ENCODE data around the gene COQ8A. TPM values are rescaled to one million over a fixed set of nuclear protein-coding genes. Genes with fewer than 3 reads are reported as not detected.
A peak's percentile ranks its signal among the peaks of the same experiment; 100 is the strongest.

Gene COQ8A
- total and polyA plus RNA-seq, 10 of the 15 experiments (the other 5 are each of a cell fraction or from before 2014, with no cell fraction given), result 0.72 to 24.8 (median 12.1) TPM

DNA sequence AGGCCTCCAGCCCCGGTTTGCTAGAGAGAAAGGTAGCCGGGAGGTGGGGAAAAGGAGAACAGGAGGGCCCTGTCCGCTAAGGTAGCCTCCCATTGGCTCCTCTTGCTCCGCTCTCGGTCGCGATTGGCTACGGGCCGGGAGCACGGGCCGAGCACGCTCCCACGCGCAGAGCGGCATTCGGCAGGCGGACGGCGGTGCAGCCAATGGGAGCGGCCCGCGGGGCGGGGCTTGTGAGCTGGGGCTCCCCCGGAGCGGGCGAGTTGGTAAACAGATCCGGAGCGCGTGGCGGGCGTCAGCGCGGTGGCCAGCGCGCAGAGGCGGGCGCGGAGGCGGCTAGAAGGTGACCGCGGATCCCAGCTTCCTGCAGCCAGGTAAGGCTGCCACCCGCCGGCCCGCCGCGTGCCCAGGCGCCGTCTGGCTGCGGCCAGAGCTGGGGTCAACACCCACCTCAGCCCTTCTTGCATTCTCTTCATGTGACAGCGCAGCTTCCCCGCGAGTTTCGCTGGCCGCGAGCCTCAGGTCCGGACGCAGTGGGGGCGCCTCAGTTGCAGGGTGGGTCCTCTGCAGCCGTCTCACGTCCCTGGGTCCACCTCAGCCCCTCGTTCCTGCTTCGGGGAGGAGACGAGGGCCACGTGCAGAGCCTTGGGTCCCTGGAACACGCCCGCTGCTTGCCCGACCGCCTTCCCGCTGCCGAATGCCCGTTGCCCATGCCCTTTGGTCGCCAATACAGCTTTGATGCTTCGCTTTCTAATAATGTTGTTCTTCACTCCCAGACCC lies at the start of gene COQ8A (continued):
- TF ChIP-seq FOXK2 (IDR thresholded peaks at IDR 0.05), result peak; percentile 48
- TF ChIP-seq CREM (IDR thresholded peaks at IDR 0.05; ENCODE audit: low read depth), result peak; percentile 60; the same call in 1 of the 2 replicates
- no peak for TF ChIP-seq ASH2L (IDR thresholded peaks at IDR 0.05; ENCODE audit: borderline replicate concordance, low read depth)
- peak; percentile 56 for TF ChIP-seq MYC (IDR thresholded peaks at IDR 0.05; ENCODE audit: insufficient read depth, insufficient read length, insufficient replicate concordance, low read length, severe bottlenecking)
- no peak for TF ChIP-seq EZH2 (IDR thresholded peaks at IDR 0.05; ENCODE audit: borderline replicate concordance, control insufficient read depth, low read depth, low read length)
- no peak for TF ChIP-seq PML (IDR thresholded peaks at IDR 0.05; ENCODE audit: low read length)
- TF ChIP-seq SMARCA5 (IDR thresholded peaks at IDR 0.05), result 0 out of 2 replicates have a peak, but pooled peaks have one; percentile 58
- TF ChIP-seq, protein P1, sequence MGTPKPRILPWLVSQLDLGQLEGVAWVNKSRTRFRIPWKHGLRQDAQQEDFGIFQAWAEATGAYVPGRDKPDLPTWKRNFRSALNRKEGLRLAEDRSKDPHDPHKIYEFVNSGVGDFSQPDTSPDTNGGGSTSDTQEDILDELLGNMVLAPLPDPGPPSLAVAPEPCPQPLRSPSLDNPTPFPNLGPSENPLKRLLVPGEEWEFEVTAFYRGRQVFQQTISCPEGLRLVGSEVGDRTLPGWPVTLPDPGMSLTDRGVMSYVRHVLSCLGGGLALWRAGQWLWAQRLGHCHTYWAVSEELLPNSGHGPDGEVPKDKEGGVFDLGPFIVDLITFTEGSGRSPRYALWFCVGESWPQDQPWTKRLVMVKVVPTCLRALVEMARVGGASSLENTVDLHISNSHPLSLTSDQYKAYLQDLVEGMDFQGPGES (IDR thresholded peaks at IDR 0.05), result peak; percentile 98
- TF ChIP-seq GATAD2B (conservative IDR thresholded peaks at IDR 0.05; ENCODE audit: low read depth), result peak; percentile 74
- TF ChIP-seq TCF3 (IDR thresholded peaks at IDR 0.05; ENCODE audit: borderline replicate concordance, insufficient read depth, low read depth, low read length), result 0 out of 2 replicates have a peak, but pooled peaks have one; percentile 36
- TF ChIP-seq EGR1 (IDR thresholded peaks at IDR 0.05; ENCODE audit: borderline replicate concordance in 1 of 2, low read depth in 2 of 2, low read length in 2 of 2), result peak in 1 of 2 experiments; percentile 54; a peak in 1 of 3 replicates
- peak; percentile 48; the same call in 1 of the 2 replicates for TF ChIP-seq BACH1 (IDR thresholded peaks at IDR 0.05; ENCODE audit: borderline replicate concordance)
- no peak for TF ChIP-seq SREBF1 (IDR thresholded peaks at IDR 0.05; ENCODE audit: low read length)
- TF ChIP-seq, protein P2, sequence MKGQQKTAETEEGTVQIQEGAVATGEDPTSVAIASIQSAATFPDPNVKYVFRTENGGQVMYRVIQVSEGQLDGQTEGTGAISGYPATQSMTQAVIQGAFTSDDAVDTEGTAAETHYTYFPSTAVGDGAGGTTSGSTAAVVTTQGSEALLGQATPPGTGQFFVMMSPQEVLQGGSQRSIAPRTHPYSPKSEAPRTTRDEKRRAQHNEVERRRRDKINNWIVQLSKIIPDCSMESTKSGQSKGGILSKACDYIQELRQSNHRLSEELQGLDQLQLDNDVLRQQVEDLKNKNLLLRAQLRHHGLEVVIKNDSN (IDR thresholded peaks at IDR 0.05; ENCODE audit: borderline replicate concordance, extremely low read length, insufficient read depth, low read depth, low read length), result no peak
- TF ChIP-seq SPI1 (IDR thresholded peaks at IDR 0.05; ENCODE audit: borderline replicate concordance, insufficient read depth, low read depth, low read length), result peak; percentile 54
- TF ChIP-seq, protein P3, sequence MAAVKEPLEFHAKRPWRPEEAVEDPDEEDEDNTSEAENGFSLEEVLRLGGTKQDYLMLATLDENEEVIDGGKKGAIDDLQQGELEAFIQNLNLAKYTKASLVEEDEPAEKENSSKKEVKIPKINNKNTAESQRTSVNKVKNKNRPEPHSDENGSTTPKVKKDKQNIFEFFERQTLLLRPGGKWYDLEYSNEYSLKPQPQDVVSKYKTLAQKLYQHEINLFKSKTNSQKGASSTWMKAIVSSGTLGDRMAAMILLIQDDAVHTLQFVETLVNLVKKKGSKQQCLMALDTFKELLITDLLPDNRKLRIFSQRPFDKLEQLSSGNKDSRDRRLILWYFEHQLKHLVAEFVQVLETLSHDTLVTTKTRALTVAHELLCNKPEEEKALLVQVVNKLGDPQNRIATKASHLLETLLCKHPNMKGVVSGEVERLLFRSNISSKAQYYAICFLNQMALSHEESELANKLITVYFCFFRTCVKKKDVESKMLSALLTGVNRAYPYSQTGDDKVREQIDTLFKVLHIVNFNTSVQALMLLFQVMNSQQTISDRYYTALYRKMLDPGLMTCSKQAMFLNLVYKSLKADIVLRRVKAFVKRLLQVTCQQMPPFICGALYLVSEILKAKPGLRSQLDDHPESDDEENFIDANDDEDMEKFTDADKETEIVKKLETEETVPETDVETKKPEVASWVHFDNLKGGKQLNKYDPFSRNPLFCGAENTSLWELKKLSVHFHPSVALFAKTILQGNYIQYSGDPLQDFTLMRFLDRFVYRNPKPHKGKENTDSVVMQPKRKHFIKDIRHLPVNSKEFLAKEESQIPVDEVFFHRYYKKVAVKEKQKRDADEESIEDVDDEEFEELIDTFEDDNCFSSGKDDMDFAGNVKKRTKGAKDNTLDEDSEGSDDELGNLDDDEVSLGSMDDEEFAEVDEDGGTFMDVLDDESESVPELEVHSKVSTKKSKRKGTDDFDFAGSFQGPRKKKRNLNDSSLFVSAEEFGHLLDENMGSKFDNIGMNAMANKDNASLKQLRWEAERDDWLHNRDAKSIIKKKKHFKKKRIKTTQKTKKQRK (IDR thresholded peaks at IDR 0.05; ENCODE audit: low read depth, low read length), result peak; percentile 88
- TF ChIP-seq, protein P4, sequence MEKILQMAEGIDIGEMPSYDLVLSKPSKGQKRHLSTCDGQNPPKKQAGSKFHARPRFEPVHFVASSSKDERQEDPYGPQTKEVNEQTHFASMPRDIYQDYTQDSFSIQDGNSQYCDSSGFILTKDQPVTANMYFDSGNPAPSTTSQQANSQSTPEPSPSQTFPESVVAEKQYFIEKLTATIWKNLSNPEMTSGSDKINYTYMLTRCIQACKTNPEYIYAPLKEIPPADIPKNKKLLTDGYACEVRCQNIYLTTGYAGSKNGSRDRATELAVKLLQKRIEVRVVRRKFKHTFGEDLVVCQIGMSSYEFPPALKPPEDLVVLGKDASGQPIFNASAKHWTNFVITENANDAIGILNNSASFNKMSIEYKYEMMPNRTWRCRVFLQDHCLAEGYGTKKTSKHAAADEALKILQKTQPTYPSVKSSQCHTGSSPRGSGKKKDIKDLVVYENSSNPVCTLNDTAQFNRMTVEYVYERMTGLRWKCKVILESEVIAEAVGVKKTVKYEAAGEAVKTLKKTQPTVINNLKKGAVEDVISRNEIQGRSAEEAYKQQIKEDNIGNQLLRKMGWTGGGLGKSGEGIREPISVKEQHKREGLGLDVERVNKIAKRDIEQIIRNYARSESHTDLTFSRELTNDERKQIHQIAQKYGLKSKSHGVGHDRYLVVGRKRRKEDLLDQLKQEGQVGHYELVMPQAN (conservative IDR thresholded peaks at IDR 0.05), result peak; percentile 97
- TF ChIP-seq IKZF1 (conservative IDR thresholded peaks at IDR 0.05), result peak; percentile 32
- peak; percentile 68; the same call in 1 of the 2 replicates for TF ChIP-seq CREB1 (IDR thresholded peaks at IDR 0.05; ENCODE audit: low read depth)
- TF ChIP-seq NFYB (IDR thresholded peaks at IDR 0.05; ENCODE audit: insufficient read depth, low read depth, low read length), result peak; percentile 98
- no peak for TF ChIP-seq CHD4 (IDR thresholded peaks at IDR 0.05)
- TF ChIP-seq FOS (IDR thresholded peaks at IDR 0.05; ENCODE audit: borderline replicate concordance, extremely low read depth, insufficient read length), result peak; percentile 97

All from GM12878 (cell line).